Measurements from ENCODE around the gene PRM3.

The PRM3 gene

DNA sequence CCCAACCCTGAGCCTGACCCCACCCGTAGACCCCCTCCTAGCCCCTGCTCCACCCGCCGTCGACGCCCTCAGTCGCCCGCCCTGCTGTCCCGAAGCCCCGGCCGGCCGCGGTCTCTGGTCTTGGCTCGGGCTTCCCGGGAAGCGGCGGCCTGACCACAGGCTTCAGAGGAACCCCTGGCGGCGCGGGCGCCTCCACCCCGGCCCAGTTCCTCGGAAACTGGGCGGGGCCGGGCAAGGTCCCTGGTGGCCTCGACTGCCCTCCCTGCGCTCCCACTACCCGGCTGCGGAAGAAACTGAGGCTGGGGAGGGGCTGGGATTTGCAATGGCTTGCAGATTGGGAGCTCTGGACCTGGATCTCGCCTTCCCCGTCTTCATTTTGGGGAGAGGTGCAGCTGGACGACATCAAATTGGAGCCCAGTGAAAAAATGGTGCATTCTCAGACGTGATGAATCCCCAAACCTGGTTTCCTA lies 16.7 kb downstream of the PRM3 start:
- TF ChIP-seq, protein P1, sequence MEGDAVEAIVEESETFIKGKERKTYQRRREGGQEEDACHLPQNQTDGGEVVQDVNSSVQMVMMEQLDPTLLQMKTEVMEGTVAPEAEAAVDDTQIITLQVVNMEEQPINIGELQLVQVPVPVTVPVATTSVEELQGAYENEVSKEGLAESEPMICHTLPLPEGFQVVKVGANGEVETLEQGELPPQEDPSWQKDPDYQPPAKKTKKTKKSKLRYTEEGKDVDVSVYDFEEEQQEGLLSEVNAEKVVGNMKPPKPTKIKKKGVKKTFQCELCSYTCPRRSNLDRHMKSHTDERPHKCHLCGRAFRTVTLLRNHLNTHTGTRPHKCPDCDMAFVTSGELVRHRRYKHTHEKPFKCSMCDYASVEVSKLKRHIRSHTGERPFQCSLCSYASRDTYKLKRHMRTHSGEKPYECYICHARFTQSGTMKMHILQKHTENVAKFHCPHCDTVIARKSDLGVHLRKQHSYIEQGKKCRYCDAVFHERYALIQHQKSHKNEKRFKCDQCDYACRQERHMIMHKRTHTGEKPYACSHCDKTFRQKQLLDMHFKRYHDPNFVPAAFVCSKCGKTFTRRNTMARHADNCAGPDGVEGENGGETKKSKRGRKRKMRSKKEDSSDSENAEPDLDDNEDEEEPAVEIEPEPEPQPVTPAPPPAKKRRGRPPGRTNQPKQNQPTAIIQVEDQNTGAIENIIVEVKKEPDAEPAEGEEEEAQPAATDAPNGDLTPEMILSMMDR (IDR thresholded peaks at IDR 0.05; ENCODE audit: control insufficient read depth, extremely low read depth, insufficient read depth) = no peak
- no peak for DNase-seq (ENCODE audit: low read depth)
- H3K4me3 ChIP-seq (ENCODE audit: low read depth, low read length) = peak overlapping the region; percentile 77

DNA sequence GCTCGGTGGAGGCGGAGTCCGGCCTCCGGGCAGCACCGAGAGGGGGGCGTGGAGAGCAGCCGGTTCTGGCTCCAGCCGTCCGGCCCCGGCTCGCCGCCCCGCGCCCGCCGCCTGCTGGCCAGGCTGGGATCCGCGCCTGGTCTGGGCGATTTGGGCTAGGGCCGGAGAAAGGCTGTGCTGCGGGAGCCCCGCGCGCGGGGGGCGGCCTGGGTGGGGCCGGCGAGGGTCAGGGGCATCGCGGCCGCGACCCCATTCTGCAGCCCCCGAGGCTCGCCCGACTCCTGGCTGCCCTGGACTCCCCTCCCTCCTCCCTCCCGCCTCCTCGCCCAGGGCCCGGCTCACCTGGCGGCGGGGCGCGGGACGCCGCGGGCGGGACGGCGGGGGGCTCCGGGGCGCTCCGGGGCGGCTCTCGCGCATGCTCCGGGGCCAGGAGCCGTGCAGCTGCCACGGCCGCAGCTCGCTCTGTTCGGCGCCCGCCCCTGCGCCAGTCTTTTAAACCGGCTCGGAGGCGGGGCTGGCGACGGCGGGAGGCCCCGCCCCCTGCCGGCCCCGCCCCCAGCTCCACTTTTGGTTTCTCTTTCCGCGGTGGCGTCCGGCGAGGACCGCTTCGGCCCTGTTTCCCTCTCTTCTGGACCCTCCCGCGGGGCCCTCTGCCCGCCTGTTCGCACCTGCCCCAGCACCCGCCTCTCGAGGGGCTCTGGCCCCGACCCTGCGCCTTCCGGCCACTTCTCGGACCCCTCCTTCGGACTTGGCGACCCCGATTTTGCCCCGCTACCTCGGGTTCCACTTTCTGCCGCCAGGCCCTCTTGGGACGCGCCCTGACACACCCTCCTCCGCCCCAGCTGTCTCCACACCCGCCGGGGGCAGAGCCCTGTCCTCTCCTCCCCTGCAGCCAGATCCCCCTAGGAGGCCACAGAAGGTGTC lies 17.4 kb downstream of the PRM3 start, which contains the start of gene SOCS1:
Gene SOCS1 (minus strand): TSS at position 468 of the 924 bp plus-strand sequence. CDS start 726 bp downstream, outside the sequence.
- DNase-seq (ENCODE audit: low read depth) = peak; percentile 7

DNA sequence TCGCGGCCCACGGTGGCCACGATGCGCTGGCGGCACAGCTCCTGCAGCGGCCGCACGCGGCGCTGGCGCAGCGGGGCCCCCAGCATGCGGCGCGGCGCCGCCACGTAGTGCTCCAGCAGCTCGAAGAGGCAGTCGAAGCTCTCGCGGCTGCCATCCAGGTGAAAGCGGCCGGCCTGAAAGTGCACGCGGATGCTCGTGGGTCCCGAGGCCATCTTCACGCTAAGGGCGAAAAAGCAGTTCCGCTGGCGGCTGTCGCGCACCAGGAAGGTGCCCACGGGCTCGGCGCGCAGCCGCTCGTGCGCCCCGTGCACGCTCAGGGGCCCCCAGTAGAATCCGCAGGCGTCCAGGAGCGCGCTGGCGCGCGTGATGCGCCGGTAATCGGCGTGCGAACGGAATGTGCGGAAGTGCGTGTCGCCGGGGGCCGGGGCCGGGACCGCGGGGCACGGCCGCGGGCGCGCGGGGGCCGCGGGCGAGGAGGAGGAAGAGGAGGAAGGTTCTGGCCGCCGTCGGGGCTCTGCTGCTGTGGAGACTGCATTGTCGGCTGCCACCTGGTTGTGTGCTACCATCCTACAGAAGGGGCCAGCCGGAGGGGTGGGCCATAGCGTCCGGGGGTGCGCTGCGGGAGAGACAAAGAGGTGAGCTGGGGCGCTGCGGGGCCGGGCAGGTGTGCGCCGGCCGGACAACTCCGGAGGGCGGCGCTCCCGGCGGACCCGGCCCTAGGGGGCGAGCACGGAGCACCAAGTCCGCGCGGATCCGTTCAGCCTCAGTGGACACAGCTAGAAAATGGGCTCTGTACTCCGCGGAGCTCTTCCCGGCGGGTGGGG lies 18.3 kb downstream of the PRM3 start:
- no peak for DNase-seq (ENCODE audit: low read depth)
- H3K4me3 ChIP-seq (ENCODE audit: low read depth, low read length) = peak overlapping the region; percentile 77
- TF ChIP-seq, protein P1 (IDR thresholded peaks at IDR 0.05; ENCODE audit: control insufficient read depth, extremely low read depth, insufficient read depth) = 0 out of 2 replicates have a peak, but pooled peaks have one; percentile 8

More for the DNA sequence above, 17.4 kb downstream of the PRM3 start, which contains the start of gene SOCS1:
- H3K4me3 ChIP-seq (ENCODE audit: low read depth, low read length) = peak within 1 kb of the TSS; percentile 77
- TF ChIP-seq, protein P1 (IDR thresholded peaks at IDR 0.05; ENCODE audit: control insufficient read depth, extremely low read depth, insufficient read depth) = peak; percentile 94

DNA sequence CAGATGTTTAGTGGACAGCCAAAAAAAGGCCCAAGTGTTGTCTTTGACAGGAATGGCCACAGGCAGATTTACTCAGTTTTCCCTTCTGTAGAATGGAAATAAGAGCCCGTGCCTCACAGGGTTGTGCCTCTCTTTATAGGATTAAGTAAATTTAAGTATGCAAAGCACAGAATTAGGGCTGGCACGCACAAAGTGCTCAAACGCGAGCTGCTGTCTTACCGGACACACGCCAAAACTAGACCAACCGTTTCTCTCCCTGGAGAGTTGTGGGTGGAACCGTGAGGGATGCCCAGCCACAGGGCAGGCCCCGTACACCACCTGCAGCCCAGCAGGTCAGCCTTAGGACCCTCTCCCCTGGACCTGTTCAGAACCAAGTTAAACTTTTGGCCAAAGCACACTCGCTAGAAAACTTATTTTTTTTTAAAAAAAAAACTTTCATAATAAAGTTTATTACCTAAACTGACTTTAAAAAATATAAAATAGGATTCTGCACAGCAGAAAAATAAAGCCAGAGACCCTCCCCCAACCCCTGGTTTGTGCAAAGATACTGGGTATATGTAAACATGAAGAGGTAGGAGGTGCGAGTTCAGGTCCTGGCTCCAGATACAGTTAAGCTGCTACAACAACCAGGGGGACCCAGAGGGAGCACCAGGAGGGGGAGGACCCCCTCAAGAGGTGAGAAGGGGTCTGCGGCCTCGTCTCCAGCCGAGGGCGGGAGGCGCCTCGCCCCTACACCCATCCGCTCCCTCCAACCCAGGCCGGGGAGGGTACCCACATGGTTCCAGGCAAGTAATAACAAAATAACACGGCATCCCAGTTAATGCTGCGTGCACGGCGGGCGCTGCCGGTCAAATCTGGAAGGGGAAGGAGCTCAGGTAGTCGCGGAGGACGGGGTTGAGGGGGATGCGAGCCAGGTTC lies 19.2 kb downstream of the PRM3 start:
- DNase-seq (ENCODE audit: low read depth) = no peak
- TF ChIP-seq, protein P1 (IDR thresholded peaks at IDR 0.05; ENCODE audit: control insufficient read depth, extremely low read depth, insufficient read depth) = no peak
- no peak overlapping the region for H3K4me3 ChIP-seq (ENCODE audit: low read depth, low read length)

DNA sequence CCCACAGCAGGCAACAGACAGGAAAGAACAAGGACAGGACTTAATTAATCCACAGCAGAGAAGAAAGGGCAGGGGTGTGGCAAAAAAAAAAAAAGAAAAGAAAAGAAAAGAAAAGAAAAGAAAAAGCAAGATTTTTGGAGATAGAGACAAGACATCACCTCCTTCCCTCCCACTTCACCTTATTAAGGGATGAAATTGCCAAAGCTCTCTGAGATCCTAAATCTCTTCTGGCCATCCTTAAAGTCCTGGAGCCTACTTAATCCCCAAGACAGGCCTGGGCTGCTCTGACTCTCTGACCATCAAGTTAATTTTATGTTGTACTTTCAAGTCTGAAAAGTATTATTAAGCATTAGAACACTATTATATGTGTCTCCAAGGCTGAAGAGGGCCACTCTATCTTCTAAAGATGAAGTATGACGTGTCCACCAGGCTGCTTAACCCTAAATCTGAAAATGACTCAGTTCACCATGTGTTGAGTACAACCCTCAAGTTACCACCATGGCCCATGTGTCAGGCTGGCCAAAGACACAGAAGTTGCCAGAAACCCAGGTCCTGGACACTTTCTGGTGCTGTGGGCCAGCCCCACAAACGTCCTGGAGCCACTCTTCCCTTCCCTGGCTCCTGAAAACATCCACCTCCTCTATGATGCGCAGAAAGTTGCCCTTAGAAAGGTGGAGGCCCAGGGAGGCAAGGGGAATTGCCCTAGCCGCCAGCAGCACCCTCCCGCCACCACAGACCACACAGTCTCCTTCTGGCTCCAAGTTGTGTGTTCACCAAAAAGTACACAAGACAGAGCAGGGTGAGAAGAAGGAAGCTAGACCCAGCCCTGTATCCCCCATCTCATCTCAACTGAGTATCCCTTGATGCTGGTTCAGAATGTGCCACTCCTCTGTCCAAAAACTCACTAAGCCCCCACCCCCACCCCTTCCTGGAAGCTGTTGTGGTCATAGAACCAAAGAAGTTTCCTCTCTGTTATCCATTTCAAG lies 20.1 kb downstream of the PRM3 start:
- no peak for DNase-seq (ENCODE audit: low read depth)
- H3K4me3 ChIP-seq (ENCODE audit: low read depth, low read length) = no peak overlapping the region
- TF ChIP-seq, protein P1 (IDR thresholded peaks at IDR 0.05; ENCODE audit: control insufficient read depth, extremely low read depth, insufficient read depth) = no peak

All from LNCaP clone FGC (cell line).